ENCODE measurements around the gene MPL. TPM values are rescaled to one million over a fixed set of nuclear protein-coding genes. Genes with fewer than 3 reads are reported as not detected.

The MPL gene
- total and polyA plus RNA-seq, 2 experiments from 2014 or later, result not detected

- WGBS, 2 experiments (ENCODE audit: low coverage in 1 of 2, low lambda C conversion rate in 2 of 2, missing lambda C conversion rate in 2 of 2), result 79 to 83% methylated on average over 9 of the region's 9 CpGs
- H3K36me3 ChIP-seq (ENCODE audit: low read depth), result no peaks in the 10 kb centered on the region
- no peak overlapping the region for H2AFZ ChIP-seq
- H3K9ac ChIP-seq, result no peak overlapping the region
- H3K27ac ChIP-seq, result no peak overlapping the region
- no peak overlapping the region for H3K4me3 ChIP-seq
- TF ChIP-seq EZH2phosphoT487 (IDR thresholded peaks at IDR 0.05; ENCODE audit: insufficient read depth, low read depth) (no peak), EZH2 (IDR thresholded peaks at IDR 0.05; ENCODE audit: insufficient read depth, poor library complexity, severe bottlenecking) (no peak)
- H3K4me1 ChIP-seq (ENCODE audit: insufficient read depth), result peaks cover 6% of the 10 kb centered on the region
- no peaks in the 10 kb centered on the region for H3K9me3 ChIP-seq (ENCODE audit: low read depth)
- no peaks in the 10 kb centered on the region for H3K79me2 ChIP-seq (ENCODE audit: insufficient read depth)
- H3K9me2 ChIP-seq (ENCODE audit: insufficient read depth), result no peaks in the 10 kb centered on the region
- no peak overlapping the region for H3K4me2 ChIP-seq (ENCODE audit: unreplicated experiment)
- H3K27me3 ChIP-seq (replicated peaks; ENCODE audit: insufficient read depth), result no peaks in the 10 kb centered on the region; the same call in none of the 2 replicates
- in situ Hi-C loops (cut with MboI), result no loop called here
- DNase-seq, result no peak
- H3F3A ChIP-seq (ENCODE audit: insufficient read depth), result peaks cover 8% of the 10 kb centered on the region; the same call in 1 of the 2 replicates
- H4K20me1 ChIP-seq (ENCODE audit: insufficient read depth), result no peaks in the 10 kb centered on the region
Observed at GRCh38 chr1:43307458-43308158, 30.0 kb upstream of the MPL start.

- Histone ChIP-seq H2AFZ (no peak overlapping the region), H3K4me3 (no peak overlapping the region), H3K4me2 (ENCODE audit: unreplicated experiment) (no peak overlapping the region), H3K27me3 (replicated peaks; ENCODE audit: insufficient read depth) (no peaks in the 10 kb centered on the region; the same call in none of the 2 replicates), H3K9ac (no peak overlapping the region), H3K9me2 (ENCODE audit: insufficient read depth) (no peaks in the 10 kb centered on the region), H3K36me3 (ENCODE audit: low read depth) (no peaks in the 10 kb centered on the region), H4K20me1 (ENCODE audit: insufficient read depth) (no peaks in the 10 kb centered on the region), H3K4me1 (ENCODE audit: insufficient read depth) (no peaks in the 10 kb centered on the region), H3K9me3 (ENCODE audit: low read depth) (no peaks in the 10 kb centered on the region), H3K79me2 (ENCODE audit: insufficient read depth) (no peaks in the 10 kb centered on the region), H3K27ac (no peak overlapping the region), H3F3A (ENCODE audit: insufficient read depth) (no peaks in the 10 kb centered on the region)
- 85 to 87% methylated on average over 19 to 20 of the region's 20 CpGs for WGBS, 2 experiments (ENCODE audit: low coverage in 1 of 2, low lambda C conversion rate in 2 of 2, missing lambda C conversion rate in 2 of 2)
- TF ChIP-seq EZH2phosphoT487 (IDR thresholded peaks at IDR 0.05; ENCODE audit: insufficient read depth, low read depth), result no peak
- in situ Hi-C loops (cut with MboI), result no loop called here
- DNase-seq, result no peak
Observed at GRCh38 chr1:43308635-43309404, 28.8 kb upstream of the MPL start.

- Histone ChIP-seq H3F3A (ENCODE audit: insufficient read depth) (no peaks in the 10 kb centered on the region), H3K27me3 (replicated peaks; ENCODE audit: insufficient read depth) (no peaks in the 10 kb centered on the region; the same call in none of the 2 replicates), H4K20me1 (ENCODE audit: insufficient read depth) (no peaks in the 10 kb centered on the region), H3K27ac (no peak overlapping the region), H3K4me2 (ENCODE audit: unreplicated experiment) (no peak overlapping the region), H3K9me2 (ENCODE audit: insufficient read depth) (no peaks in the 10 kb centered on the region), H2AFZ (no peak overlapping the region), H3K4me3 (no peak overlapping the region), H3K9ac (no peak overlapping the region), H3K36me3 (ENCODE audit: low read depth) (no peaks in the 10 kb centered on the region), H3K9me3 (ENCODE audit: low read depth) (no peaks in the 10 kb centered on the region), H3K4me1 (ENCODE audit: insufficient read depth) (no peaks in the 10 kb centered on the region), H3K79me2 (ENCODE audit: insufficient read depth) (no peaks in the 10 kb centered on the region)
- TF ChIP-seq EZH2 (IDR thresholded peaks at IDR 0.05; ENCODE audit: insufficient read depth, poor library complexity, severe bottlenecking) (no peak), EZH2phosphoT487 (IDR thresholded peaks at IDR 0.05; ENCODE audit: insufficient read depth, low read depth) (no peak)
- in situ Hi-C loops (cut with MboI), result no loop called here
- 86 to 87% methylated on average over 13 of the region's 13 CpGs for WGBS, 2 experiments (ENCODE audit: low coverage in 1 of 2, low lambda C conversion rate in 2 of 2, missing lambda C conversion rate in 2 of 2)
- peak; percentile 42 for DNase-seq
Observed at GRCh38 chr1:43309405-43310025, 28.1 kb upstream of the MPL start.

GRCh38 chr1:43311521-43311920, 26.1 kb upstream of the MPL start:
- no peaks in the 10 kb centered on the region for H3K9me3 ChIP-seq (ENCODE audit: low read depth)
- DNase-seq, result no peak
- H3K36me3 ChIP-seq (ENCODE audit: low read depth), result no peaks in the 10 kb centered on the region
- no peak overlapping the region for H3K4me3 ChIP-seq
- H3K27ac ChIP-seq, result no peak overlapping the region
- H3K4me1 ChIP-seq (ENCODE audit: insufficient read depth), result no peaks in the 10 kb centered on the region
- no peaks in the 10 kb centered on the region; the same call in none of the 2 replicates for H3K27me3 ChIP-seq (replicated peaks; ENCODE audit: insufficient read depth)
- no peaks in the 10 kb centered on the region for H3F3A ChIP-seq (ENCODE audit: insufficient read depth)
- TF ChIP-seq EZH2phosphoT487 (IDR thresholded peaks at IDR 0.05; ENCODE audit: insufficient read depth, low read depth), result no peak
- no peak for TF ChIP-seq EZH2 (IDR thresholded peaks at IDR 0.05; ENCODE audit: insufficient read depth, poor library complexity, severe bottlenecking)
- in situ Hi-C loops (cut with MboI), result no loop called here
- no peak overlapping the region for H3K4me2 ChIP-seq (ENCODE audit: unreplicated experiment)
- 74 to 77% methylated on average over 9 of the region's 9 CpGs for WGBS, 2 experiments (ENCODE audit: low coverage in 1 of 2, low lambda C conversion rate in 2 of 2, missing lambda C conversion rate in 2 of 2)
- no peak overlapping the region for H3K9ac ChIP-seq
- H4K20me1 ChIP-seq (ENCODE audit: insufficient read depth), result no peaks in the 10 kb centered on the region
- no peaks in the 10 kb centered on the region for H3K79me2 ChIP-seq (ENCODE audit: insufficient read depth)
- H2AFZ ChIP-seq, result no peak overlapping the region
- no peaks in the 10 kb centered on the region for H3K9me2 ChIP-seq (ENCODE audit: insufficient read depth)

Data from GM23248 (cell line).